Body of pancreas (tissue), 4 donors: ENCODE measurements around the gene GRHL3.

Experiments used
- POLR2A ChIP-seq, 3 donors: fragments of 450-650 bp; IDR thresholded peaks; one replicate each; pipeline ENCODE4 v1.6.1; 2016; ENCODE audit warnings: antibody characterized with exemption in 3 of 3, mild to moderate bottlenecking in 2 of 3
- TF ChIP-seq, protein P1 (sequence below), 7 experiments: fragments of 450-650 bp in 4 of 7; fragments of 200-600 bp in 3 of 7; sonication (generic) in 3 of 7; IDR thresholded peaks; one replicate each; pipeline ENCODE4 v1.5.1; 2016 to 2019; ENCODE audit warnings: antibody characterized with exemption in 7 of 7

DNA sequence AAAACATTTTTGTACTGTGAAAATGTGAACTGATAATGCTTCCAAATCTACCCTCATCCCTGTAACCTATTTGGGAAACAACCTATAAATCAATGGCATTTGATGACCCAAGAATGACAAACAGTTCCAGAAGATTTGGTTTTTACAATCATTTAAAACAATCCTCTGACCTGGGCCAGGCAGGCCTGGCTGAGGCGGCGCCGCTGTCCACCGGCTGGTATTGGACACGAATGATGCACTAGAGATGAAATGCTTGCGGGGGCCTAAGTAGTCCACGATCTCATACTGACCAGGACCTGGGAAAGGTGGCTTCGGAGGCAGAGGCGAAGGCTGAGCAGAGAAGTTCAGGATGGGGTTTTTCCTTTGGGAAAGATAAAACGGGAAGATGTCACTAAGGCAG, 41.5 kb downstream of the GRHL3 start:
- TF ChIP-seq POLR2A (IDR thresholded peaks at IDR 0.05): no peak
- TF ChIP-seq, protein P1, sequence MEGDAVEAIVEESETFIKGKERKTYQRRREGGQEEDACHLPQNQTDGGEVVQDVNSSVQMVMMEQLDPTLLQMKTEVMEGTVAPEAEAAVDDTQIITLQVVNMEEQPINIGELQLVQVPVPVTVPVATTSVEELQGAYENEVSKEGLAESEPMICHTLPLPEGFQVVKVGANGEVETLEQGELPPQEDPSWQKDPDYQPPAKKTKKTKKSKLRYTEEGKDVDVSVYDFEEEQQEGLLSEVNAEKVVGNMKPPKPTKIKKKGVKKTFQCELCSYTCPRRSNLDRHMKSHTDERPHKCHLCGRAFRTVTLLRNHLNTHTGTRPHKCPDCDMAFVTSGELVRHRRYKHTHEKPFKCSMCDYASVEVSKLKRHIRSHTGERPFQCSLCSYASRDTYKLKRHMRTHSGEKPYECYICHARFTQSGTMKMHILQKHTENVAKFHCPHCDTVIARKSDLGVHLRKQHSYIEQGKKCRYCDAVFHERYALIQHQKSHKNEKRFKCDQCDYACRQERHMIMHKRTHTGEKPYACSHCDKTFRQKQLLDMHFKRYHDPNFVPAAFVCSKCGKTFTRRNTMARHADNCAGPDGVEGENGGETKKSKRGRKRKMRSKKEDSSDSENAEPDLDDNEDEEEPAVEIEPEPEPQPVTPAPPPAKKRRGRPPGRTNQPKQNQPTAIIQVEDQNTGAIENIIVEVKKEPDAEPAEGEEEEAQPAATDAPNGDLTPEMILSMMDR (IDR thresholded peaks at IDR 0.05): no peak
